Activated naive CD4-positive, alpha-beta T cell treated with anti-CD3 and anti-CD28 coated beads, Interleukin-2, amount 50 U/mL, for 72 hours (primary cell): Measurements from ENCODE around the gene ABCD2. TPM values are rescaled to one million over a fixed set of nuclear protein-coding genes. Genes with fewer than 3 reads are reported as not detected.
A peak's percentile ranks its signal among the peaks of the same experiment; 100 is the strongest.
"Not testable (repeated sequence)": the region's sequence is repeated elsewhere in the genome, so short reads cannot be mapped to it uniquely, and the experiment has no call there.

Experiments
- ATAC-seq, 2 donors: fragments of 150-1000 bp; cut with Tn5 transposase; 2 replicates each; pipeline ENCODE4 v1.10.0; 2021; ENCODE audit warnings: mild to moderate bottlenecking in 2 of 2, moderate library complexity in 2 of 2
- DNase-seq, 2 donors: peaks; one replicate each; pipeline ENCODE4 v3.0.0; 2021 to 2022; ENCODE audit warnings: low spot score in 2 of 2
- H3K27ac Mint-ChIP-seq, 2 donors: one replicate each; pipeline ENCODE4 v1.8.0; 2022; ENCODE audit warnings: mild to moderate bottlenecking in 2 of 2, mixed read lengths in 2 of 2
- H3K36me3 Mint-ChIP-seq, 2 donors: one replicate each; pipeline ENCODE4 v1.8.0; 2022; ENCODE audit warnings: mixed read lengths in 2 of 2
- H3K9me3 Mint-ChIP-seq, 2 donors: one replicate each; pipeline ENCODE4 v1.8.0; 2022; ENCODE audit warnings: mixed read lengths in 2 of 2
- total RNA-seq, 2 donors: library from RNA; stranded (reverse); gene quantifications; one replicate each; pipeline ENCODE4 v1.2.3, GENCODE V29; 2022

The ABCD2 gene
- total RNA-seq, 2 donors from 2014 or later = 5.9 to 7.3 TPM

- peak; percentile 2 to 16 for ATAC-seq
- H3K9me3 Mint-ChIP-seq = no peaks in the 10 kb centered on the region
- DNase-seq = no peak
- H3K27ac Mint-ChIP-seq = no peak overlapping the region
- H3K36me3 Mint-ChIP-seq = peaks cover 17 to 21% of the 10 kb centered on the region in 2 donors
Observed at GRCh38 chr12:39619316-39619659, 315 bp downstream of the ABCD2 start.

GRCh38 chr12:39618701-39619100, 902 bp downstream of the ABCD2 start:
- no peak for ATAC-seq
- Mint-ChIP-seq H3K27ac (no peak overlapping the region), H3K36me3 (peaks cover 21 to 23% of the 10 kb centered on the region in 2 donors), H3K9me3 (no peaks in the 10 kb centered on the region)
- no peak for DNase-seq

- DNase-seq (no peak), ATAC-seq (no peak)
- no peak overlapping the region for H3K27ac Mint-ChIP-seq
Observed at GRCh38 chr12:39617887-39618286, 1.7 kb downstream of the ABCD2 start.

GRCh38 chr12:39616666-39617065, 2.9 kb downstream of the ABCD2 start:
- H3K36me3 Mint-ChIP-seq = peaks cover 15 to 18% of the 10 kb centered on the region in 2 donors
- no peak for DNase-seq
- no peak for ATAC-seq
- peak overlapping the region in 1 of 2 donors; percentile 34 for H3K27ac Mint-ChIP-seq
- H3K9me3 Mint-ChIP-seq = no peaks in the 10 kb centered on the region

More at GRCh38 chr12:39617887-39618286, 1.7 kb downstream of the ABCD2 start:
- Mint-ChIP-seq H3K36me3 (peaks cover 21 to 26% of the 10 kb centered on the region in 2 donors), H3K9me3 (no peaks in the 10 kb centered on the region)

GRCh38 chr12:39616251-39616650, 3.4 kb downstream of the ABCD2 start:
- DNase-seq = no peak
- peaks cover 15 to 18% of the 10 kb centered on the region in 2 donors for H3K36me3 Mint-ChIP-seq
- no peak for ATAC-seq
- H3K9me3 Mint-ChIP-seq = no peaks in the 10 kb centered on the region
- H3K27ac Mint-ChIP-seq = peak overlapping the region in 1 of 2 donors; percentile 34

GRCh38 chr12:39613525-39613924, 6.1 kb downstream of the ABCD2 start:
- H3K36me3 Mint-ChIP-seq = peaks cover 9 to 18% of the 10 kb centered on the region in 2 donors
- DNase-seq (no peak), ATAC-seq (no peak)
- H3K27ac Mint-ChIP-seq = peak overlapping the region in 1 of 2 donors; percentile 3
- H3K9me3 Mint-ChIP-seq = no peaks in the 10 kb centered on the region

- no peak for DNase-seq
- H3K27ac Mint-ChIP-seq = no peak overlapping the region
- ATAC-seq = no peak
- peaks cover 0 to 12% of the 10 kb centered on the region in 2 donors for H3K36me3 Mint-ChIP-seq
- no peaks in the 10 kb centered on the region for H3K9me3 Mint-ChIP-seq
Observed at GRCh38 chr12:39612250-39612649, 7.4 kb downstream of the ABCD2 start.

GRCh38 chr12:39611818-39612217, 7.8 kb downstream of the ABCD2 start:
- DNase-seq (no peak), ATAC-seq (no peak)
- H3K36me3 Mint-ChIP-seq = peaks cover 0 to 12% of the 10 kb centered on the region in 2 donors
- no peak overlapping the region for H3K27ac Mint-ChIP-seq
- H3K9me3 Mint-ChIP-seq = no peaks in the 10 kb centered on the region

GRCh38 chr12:39610436-39611025, 9.1 kb downstream of the ABCD2 start:
- DNase-seq (no peak), ATAC-seq (no peak)
- Mint-ChIP-seq H3K27ac (no peak overlapping the region), H3K9me3 (no peaks in the 10 kb centered on the region), H3K36me3 (peaks cover 0 to 12% of the 10 kb centered on the region in 2 donors)

GRCh38 chr12:39606712-39607423, 12.7 kb downstream of the ABCD2 start:
- no peak for DNase-seq
- Mint-ChIP-seq H3K36me3 (no peaks in the 10 kb centered on the region), H3K27ac (no peak overlapping the region), H3K9me3 (no peaks in the 10 kb centered on the region)
- no peak for ATAC-seq

- Mint-ChIP-seq H3K36me3 (no peaks in the 10 kb centered on the region), H3K9me3 (no peaks in the 10 kb centered on the region), H3K27ac (no peak overlapping the region)
- ATAC-seq (no peak), DNase-seq (no peak)
Observed at GRCh38 chr12:39605996-39606395, 13.6 kb downstream of the ABCD2 start.

- ATAC-seq (peak in 1 of 2 donors; percentile 34), DNase-seq (no peak)
- H3K36me3 Mint-ChIP-seq = no peaks in the 10 kb centered on the region
- H3K27ac Mint-ChIP-seq = no peak overlapping the region
- H3K9me3 Mint-ChIP-seq = no peaks in the 10 kb centered on the region
Observed at GRCh38 chr12:39605501-39605900, 14.1 kb downstream of the ABCD2 start.

- H3K36me3 Mint-ChIP-seq = no peaks in the 10 kb centered on the region
Observed at GRCh38 chr12:39603065-39603464, 16.5 kb downstream of the ABCD2 start.

GRCh38 chr12:39601951-39602350, 17.7 kb downstream of the ABCD2 start:
- not testable (repeated sequence) for DNase-seq, H3K9me3 Mint-ChIP-seq, H3K27ac Mint-ChIP-seq, H3K36me3 Mint-ChIP-seq, ATAC-seq

More at GRCh38 chr12:39603065-39603464, 16.5 kb downstream of the ABCD2 start:
- no peak for ATAC-seq
- H3K9me3 Mint-ChIP-seq = no peaks in the 10 kb centered on the region
- no peak overlapping the region for H3K27ac Mint-ChIP-seq
- DNase-seq = no peak

- Mint-ChIP-seq H3K9me3 (no peaks in the 10 kb centered on the region), H3K27ac (no peak overlapping the region), H3K36me3 (no peaks in the 10 kb centered on the region)
- peak in 1 of 2 donors; percentile 37 for ATAC-seq
- DNase-seq = no peak
Observed at GRCh38 chr12:39595928-39596327, 23.7 kb downstream of the ABCD2 start.

GRCh38 chr12:39592295-39592694, 27.3 kb downstream of the ABCD2 start:
- H3K27ac Mint-ChIP-seq = no peak overlapping the region
- ATAC-seq (peak in 1 of 2 donors; percentile 34), DNase-seq (no peak)
- H3K36me3 Mint-ChIP-seq = no peaks in the 10 kb centered on the region
- H3K9me3 Mint-ChIP-seq = no peaks in the 10 kb centered on the region

GRCh38 chr12:39588348-39588747, 31.3 kb downstream of the ABCD2 start:
- DNase-seq (no peak), ATAC-seq (no peak)
- H3K27ac Mint-ChIP-seq = no peak overlapping the region
- no peaks in the 10 kb centered on the region for H3K9me3 Mint-ChIP-seq
- H3K36me3 Mint-ChIP-seq = peaks cover 0 to 7% of the 10 kb centered on the region in 2 donors

- ATAC-seq = peak in 1 of 2 donors; percentile 49
- Mint-ChIP-seq H3K36me3 (peaks cover 0 to 7% of the 10 kb centered on the region in 2 donors), H3K27ac (no peak overlapping the region), H3K9me3 (no peaks in the 10 kb centered on the region)
- no peak for DNase-seq
Observed at GRCh38 chr12:39587225-39587624, 32.4 kb downstream of the ABCD2 start.
